Activated naive CD4-positive, alpha-beta T cell treated with anti-CD3 and anti-CD28 coated beads for 36 hours (primary cell): ENCODE results near the gene PAQR6. TPM values are rescaled to one million over a fixed set of nuclear protein-coding genes. Genes with fewer than 3 reads are reported as not detected.
A peak's percentile ranks its signal among the peaks of the same experiment; 100 is the strongest.

ENCODE experiments used
- CTCF ChIA-PET: fragments of 350-600 bp; sonication (Branson Sonifier 250); formaldehyde crosslinking; loops from one replicate; lab custom pipeline; 2021; ENCODE audit warnings: antibody characterized with exemption; lab: Charles Lee
- DNase-seq: peaks from one replicate; pipeline ENCODE4 v3.0.0-alpha.2; 2020
- H3K27ac Mint-ChIP-seq: one replicate; pipeline ENCODE4 v1.8.0; 2021; ENCODE audit warnings: mild to moderate bottlenecking, mixed read lengths
- H3K27me3 Mint-ChIP-seq: one replicate; pipeline ENCODE4 v1.8.0; 2021; ENCODE audit warnings: low read depth, mixed read lengths
- H3K36me3 Mint-ChIP-seq: one replicate; pipeline ENCODE4 v1.8.0; 2021; ENCODE audit warnings: low read depth, mixed read lengths
- H3K4me1 Mint-ChIP-seq: one replicate; pipeline ENCODE4 v1.8.0; 2021; ENCODE audit warnings: low read depth, mixed read lengths
- H3K4me3 Mint-ChIP-seq: one replicate; pipeline ENCODE4 v1.8.0; 2021; ENCODE audit warnings: mild to moderate bottlenecking, moderate library complexity, mixed read lengths
- H3K9me3 Mint-ChIP-seq: one replicate; pipeline ENCODE4 v1.8.0; 2021; ENCODE audit warnings: mixed read lengths
- intact Hi-C: fragments of 100-400 bp; cut with micrococcal nuclease; formaldehyde crosslinking; loops from one replicate; pipeline ENCODE4 v1.15.1; 2023
- total RNA-seq, 2 experiments: library from RNA; stranded (reverse); gene quantifications; one replicate each; pipeline ENCODE4 v1.2.3, GENCODE V29; 2021

PAQR6 gene
- total RNA-seq, 2 experiments from 2014 or later, result 3.7 to 4.2 TPM

GRCh38 chr1:156212130-156212529 lies 35.7 kb downstream of the PAQR6 start:
- H3K36me3 Mint-ChIP-seq, result peaks cover 65% of the 10 kb centered on the region
- CTCF ChIA-PET, result interaction anchor here (1.2 to 6.7 kb wide), 3 partner anchors 13 to 70 kb away, joined by 5 to 54 read pairs (median 8); no protein-coding TSS in a partner anchor
- intact Hi-C loops, result loop anchor here (1.0 to 5.0 kb wide), 2 partner anchors 13 to 235 kb away; partner anchors contain the start of gene ARHGEF2
- peaks cover 45% of the 10 kb centered on the region for H3K4me1 Mint-ChIP-seq
- H3K4me3 Mint-ChIP-seq, result peak overlapping the region; percentile 79
- no peaks in the 10 kb centered on the region for H3K9me3 Mint-ChIP-seq
- H3K27me3 Mint-ChIP-seq, result no peaks in the 10 kb centered on the region
- peak; percentile 8 for DNase-seq
- H3K27ac Mint-ChIP-seq, result peak overlapping the region; percentile 97

GRCh38 chr1:156211243-156211642 lies 36.6 kb downstream of the PAQR6 start:
- H3K36me3 Mint-ChIP-seq, result peaks cover 64% of the 10 kb centered on the region
- CTCF ChIA-PET, result interaction anchor here (6.7 kb wide), 1 partner anchor 14 kb away, joined by 54 read pairs; no protein-coding TSS in a partner anchor
- no peak overlapping the region for H3K4me3 Mint-ChIP-seq
- intact Hi-C loops, result loop anchor here (5.0 kb wide), 1 partner anchor 234 kb away; the partner anchor contains the start of gene ARHGEF2
- H3K4me1 Mint-ChIP-seq, result peaks cover 40% of the 10 kb centered on the region
- H3K9me3 Mint-ChIP-seq, result no peaks in the 10 kb centered on the region
- peak overlapping the region; percentile 74 for H3K27ac Mint-ChIP-seq
- H3K27me3 Mint-ChIP-seq, result no peaks in the 10 kb centered on the region
- DNase-seq, result no peak

GRCh38 chr1:156204686-156205085 lies 43.2 kb downstream of the PAQR6 start:
- Mint-ChIP-seq H3K36me3 (peaks cover 32% of the 10 kb centered on the region), H3K4me3 (no peak overlapping the region), H3K27me3 (no peaks in the 10 kb centered on the region), H3K9me3 (no peaks in the 10 kb centered on the region), H3K4me1 (peaks cover 36% of the 10 kb centered on the region), H3K27ac (no peak overlapping the region)
- CTCF ChIA-PET, result interaction anchor here (0.6 to 2.0 kb wide), 3 partner anchors 10 to 20 kb away, joined by 3 to 9 read pairs (median 4); no protein-coding TSS in a partner anchor
- no peak for DNase-seq
- intact Hi-C loops, result no loop called here

GRCh38 chr1:156203331-156203730 lies 44.5 kb downstream of the PAQR6 start:
- Mint-ChIP-seq H3K27me3 (no peaks in the 10 kb centered on the region), H3K9me3 (no peaks in the 10 kb centered on the region), H3K27ac (no peak overlapping the region), H3K4me1 (peaks cover 47% of the 10 kb centered on the region), H3K4me3 (peak overlapping the region; percentile 23), H3K36me3 (peaks cover 28% of the 10 kb centered on the region)
- intact Hi-C loops, result no loop called here
- no peak for DNase-seq
- CTCF ChIA-PET, result interaction anchor here (0.6 to 1.2 kb wide), 3 partner anchors 10 to 397 kb away, joined by 3 read pairs; partner anchors contain the start of gene SLC25A44

- peaks cover 38% of the 10 kb centered on the region for H3K36me3 Mint-ChIP-seq
- CTCF ChIA-PET, result interaction anchor here (1.2 to 9.7 kb wide), 2 partner anchors 14 to 25 kb away, joined by 5 to 90 read pairs; no protein-coding TSS in a partner anchor
- H3K27ac Mint-ChIP-seq, result no peak overlapping the region
Measured at GRCh38 chr1:156200044-156200443, 47.8 kb downstream of the PAQR6 start.

GRCh38 chr1:156198831-156199349 lies 49.0 kb downstream of the PAQR6 start:
- H3K27ac Mint-ChIP-seq, result no peak overlapping the region
- H3K36me3 Mint-ChIP-seq, result peaks cover 40% of the 10 kb centered on the region
- H3K9me3 Mint-ChIP-seq, result no peaks in the 10 kb centered on the region
- no peaks in the 10 kb centered on the region for H3K27me3 Mint-ChIP-seq
- DNase-seq, result peak; percentile 72
- intact Hi-C loops, result loop anchor here (1.0 kb wide), 5 partner anchors 13 to 139 kb away; partner anchors contain the start of genes CCT3 and TSACC
- CTCF ChIA-PET, result interaction anchor here (0.9 to 9.7 kb wide), 7 partner anchors 14 to 102 kb away, joined by 3 to 90 read pairs (median 5); partner anchors contain the start of gene PMF1
- no peak overlapping the region for H3K4me3 Mint-ChIP-seq
- peaks cover 66% of the 10 kb centered on the region for H3K4me1 Mint-ChIP-seq

More at GRCh38 chr1:156200044-156200443, 47.8 kb downstream of the PAQR6 start:
- H3K4me1 Mint-ChIP-seq, result peaks cover 66% of the 10 kb centered on the region
- DNase-seq, result peak; percentile 34
- H3K27me3 Mint-ChIP-seq, result no peaks in the 10 kb centered on the region
- no peaks in the 10 kb centered on the region for H3K9me3 Mint-ChIP-seq
- H3K4me3 Mint-ChIP-seq, result no peak overlapping the region
- intact Hi-C loops, result no loop called here

GRCh38 chr1:156196445-156196844 lies 51.4 kb downstream of the PAQR6 start:
- intact Hi-C loops, result no loop called here
- no peak for DNase-seq
- Mint-ChIP-seq H3K27me3 (no peaks in the 10 kb centered on the region), H3K4me3 (peak overlapping the region; percentile 79), H3K4me1 (peaks cover 79% of the 10 kb centered on the region), H3K9me3 (no peaks in the 10 kb centered on the region), H3K36me3 (peaks cover 41% of the 10 kb centered on the region), H3K27ac (no peak overlapping the region)
- CTCF ChIA-PET, result interaction anchor here (1.2 to 9.7 kb wide), 4 partner anchors 16 to 49 kb away, joined by 3 to 90 read pairs (median 6); partner anchors contain the start of gene PMF1

- CTCF ChIA-PET, result interaction anchor here (1.2 to 9.7 kb wide), 3 partner anchors 17 to 48 kb away, joined by 3 to 90 read pairs (median 5); partner anchors contain the start of gene PMF1
- Mint-ChIP-seq H3K27ac (no peak overlapping the region), H3K4me3 (peak overlapping the region; percentile 79), H3K27me3 (no peaks in the 10 kb centered on the region), H3K4me1 (peaks cover 79% of the 10 kb centered on the region), H3K9me3 (no peaks in the 10 kb centered on the region), H3K36me3 (peaks cover 41% of the 10 kb centered on the region)
- intact Hi-C loops, result no loop called here
- DNase-seq, result no peak
Measured at GRCh38 chr1:156195853-156196252, 52.0 kb downstream of the PAQR6 start.

GRCh38 chr1:156194300-156194652 lies 53.6 kb downstream of the PAQR6 start:
- CTCF ChIA-PET, result interaction anchor here (0.6 to 9.7 kb wide), 5 partner anchors 9 to 103 kb away, joined by 3 to 90 read pairs (median 3); no protein-coding TSS in a partner anchor
- Mint-ChIP-seq H3K4me3 (peak overlapping the region; percentile 79), H3K4me1 (peaks cover 64% of the 10 kb centered on the region), H3K27me3 (no peaks in the 10 kb centered on the region), H3K9me3 (no peaks in the 10 kb centered on the region), H3K36me3 (peaks cover 41% of the 10 kb centered on the region), H3K27ac (peak overlapping the region; percentile 74)
- intact Hi-C loops, result loop anchor here (1.0 kb wide), 1 partner anchor 24 kb away; no protein-coding TSS in a partner anchor
- no peak for DNase-seq

GRCh38 chr1:156193488-156194299 lies 54.2 kb downstream of the PAQR6 start, which contains the start of gene SLC25A44:
SLC25A44 (plus strand) TSS chr1:156194104; CDS start chr1:156199848, 5,744 bp downstream.
- H3K4me3 Mint-ChIP-seq, result peak within 1 kb of the TSS; percentile 79
- intact Hi-C loops, result loop anchor here (1.0 kb wide), 6 partner anchors 20 to 89 kb away; partner anchors contain the start of genes PMF1 and SMG5
- H3K27me3 Mint-ChIP-seq, result no peaks in the 10 kb centered on the region
- CTCF ChIA-PET, result interaction anchor here (0.6 to 9.7 kb wide), 7 partner anchors 10 to 98 kb away, joined by 3 to 90 read pairs (median 3); partner anchors contain the start of gene PMF1
- H3K4me1 Mint-ChIP-seq, result peaks cover 59% of the 10 kb centered on the region
- DNase-seq, result peak; percentile 98
- peak within 1 kb of the TSS; percentile 74 for H3K27ac Mint-ChIP-seq
- peaks cover 41% of the 10 kb centered on the region for H3K36me3 Mint-ChIP-seq
- H3K9me3 Mint-ChIP-seq, result no peaks in the 10 kb centered on the region
